GM12878 (cell line): ENCODE data around the gene TMEM186. TPM values are rescaled to one million over a fixed set of nuclear protein-coding genes. Genes with fewer than 3 reads are reported as not detected.

Experiments used
- ATAC-seq: fragments of 200-7000 bp; cut with Tn5 transposase; 3 replicates; pipeline ENCODE4 v1.9.1; 2020; ENCODE audit warnings: mild to moderate bottlenecking, moderate library complexity
- BruUV-seq: library from RNA; stranded (reverse); fragments of 400-500 nt; replicated peaks from 2 replicates; lab custom pipeline; 2021; lab: Mats Ljungman, UMichigan
- CTCF ChIA-PET: fragments of 300-600 bp; sonication (Branson Sonifier 250); formaldehyde crosslinking; extraction: SDS; loops from one replicate; lab custom pipeline; 2021; ENCODE audit warnings: inconsistent platforms; lab: Yijun Ruan, JAX
- POLR2A ChIA-PET: fragments of 350-600 bp; formaldehyde crosslinking; extraction: SDS; loops from one replicate; lab custom pipeline; 2021; ENCODE audit warnings: inconsistent platforms; lab: Charles Lee
- RAD21 ChIA-PET: fragments of 300-600 bp; sonication (Branson Sonifier 250); formaldehyde crosslinking; loops from one replicate; lab custom pipeline; 2023; ENCODE audit warnings: antibody characterized with exemption; ENCODE audit not compliant: unreplicated experiment; lab: Charles Lee
- SMC1A ChIA-PET: fragments of 300-600 bp; sonication (Branson Sonifier 250); formaldehyde crosslinking; loops from one replicate; lab custom pipeline; 2023; ENCODE audit not compliant: unreplicated experiment, uncharacterized antibody; lab: Charles Lee
- DNase-seq: peaks from one replicate; pipeline ENCODE4 v3.0.0-alpha.2; 2011; ENCODE audit warnings: low read depth, low spot score
- FAIRE-seq: peaks from 3 replicates; lab custom pipeline; 2011; peaks lifted over from hg19 to GRCh38; lab: Jason Lieb, UNC
- H2AFZ ChIP-seq: 2 replicates; pipeline ENCODE4 v1.6.0; 2011; ENCODE audit warnings: low read depth, low read length, control low read depth; ENCODE audit not compliant: control insufficient read depth
- H3K27ac ChIP-seq: 2 replicates; pipeline ENCODE4 v1.5.1; 2011; ENCODE audit warnings: control low read depth; ENCODE audit not compliant: control insufficient read depth, insufficient read depth
- H3K27me3 ChIP-seq, 2 experiments: replicated peaks in 1 of 2; 2 replicates each; pipeline versions ENCODE4 v1.6.0 to v1.6.1; 2011; ENCODE audit warnings: low read length in 1 of 2; ENCODE audit not compliant: control insufficient read depth in 2 of 2, insufficient read depth in 2 of 2
- H3K36me3 ChIP-seq, 2 experiments: 2 replicates each; pipeline ENCODE4 v1.5.1; 2011; ENCODE audit warnings: low read length in 1 of 2; ENCODE audit not compliant: control insufficient read depth in 2 of 2, insufficient read depth in 2 of 2
- H3K4me1 ChIP-seq: 2 replicates; pipeline ENCODE4 v1.6.1; 2011; ENCODE audit warnings: mild to moderate bottlenecking, low read length, moderate library complexity, mixed read lengths; ENCODE audit not compliant: control insufficient read depth, insufficient read depth
- H3K4me2 ChIP-seq: 2 replicates; pipeline ENCODE4 v1.6.0; 2011; ENCODE audit warnings: control low read depth; ENCODE audit not compliant: control insufficient read depth, insufficient read depth
- H3K4me3 ChIP-seq: fragments of 200-600 bp; sonication (generic); 2 replicates; pipeline ENCODE4 v1.5.1; 2016
- H3K79me2 ChIP-seq: 2 replicates; pipeline ENCODE4 v1.6.0; 2011; ENCODE audit warnings: low read length; ENCODE audit not compliant: control insufficient read depth, insufficient read depth
- H3K9ac ChIP-seq: 2 replicates; pipeline ENCODE4 v1.8.0; 2011; ENCODE audit warnings: low read length, control low read depth, mixed read lengths; ENCODE audit not compliant: control insufficient read depth, insufficient read depth
- H3K9me3 ChIP-seq: replicated peaks from 3 replicates; pipeline ENCODE4 v1.5.1; 2011; ENCODE audit warnings: mild to moderate bottlenecking, low read length; ENCODE audit not compliant: control insufficient read depth, insufficient read depth
- H4K20me1 ChIP-seq: 2 replicates; pipeline ENCODE4 v1.6.0; 2011; ENCODE audit not compliant: control insufficient read depth, insufficient read depth
- EED ChIP-seq: sonication (generic); IDR thresholded peaks from 2 replicates; pipeline ENCODE4 v1.6.1; 2016; ENCODE audit warnings: antibody characterized with exemption, low read depth
- HSF1 ChIP-seq: fragments of 150-350 bp; IDR thresholded peaks from 2 replicates; pipeline ENCODE4 v1.6.1; 2014; ENCODE audit warnings: mild to moderate bottlenecking, low read depth, low read length
- NFIC ChIP-seq: IDR thresholded peaks from 2 replicates; pipeline ENCODE4 v1.6.1; 2012; ENCODE audit warnings: low read depth, mild to moderate bottlenecking, inconsistent platforms, low read length, moderate library complexity
- NR2C1 ChIP-seq: fragments of 450-650 bp; IDR thresholded peaks from 2 replicates; pipeline ENCODE4 v1.6.1; 2017; ENCODE audit warnings: antibody characterized with exemption, mild to moderate bottlenecking, moderate library complexity
- SREBF2 ChIP-seq: IDR thresholded peaks from 2 replicates; pipeline ENCODE4 v1.6.1; 2012; ENCODE audit warnings: mild to moderate bottlenecking, low read length
- TAF1 ChIP-seq: IDR thresholded peaks from 2 replicates; pipeline ENCODE4 v1.6.1; 2011; ENCODE audit warnings: mild to moderate bottlenecking, low read depth, low read length, borderline replicate concordance
- YY1 ChIP-seq: IDR thresholded peaks from 2 replicates; pipeline ENCODE4 v1.6.1; 2011; ENCODE audit warnings: low read depth, mild to moderate bottlenecking, low read length
- WGBS: methylation state at CpG from one replicate; pipeline ENCODE4 v1.1.6; 2016; ENCODE audit warnings: low lambda C conversion rate; ENCODE audit not compliant: insufficient replicate concordance, insufficient coverage; ENCODE audit errors: missing lambda C conversion rate; 5-methylcytosine and 5-hydroxymethylcytosine counted together
- in situ Hi-C: fragments of 300-500 bp; cut with MboI; formaldehyde crosslinking; loops from 9 replicates; pipeline ENCODE4 v1.14.3; 2018; ENCODE audit warnings: mixed read lengths
- intact Hi-C: fragments of 100-400 bp; cut with micrococcal nuclease; formaldehyde crosslinking; loops from one replicate; pipeline ENCODE4 v1.14.2; 2022; ENCODE audit not compliant: unreplicated experiment
- polyA plus RNA-seq, 11 experiments: library from polyadenylated mRNA; depleted of rRNA in 4 of 11; unstranded in 6 of 11; stranded (reverse) in 5 of 11; fragments of >200 nt; fragmentation: Nextera tagmentation in 4 of 11; fragmentation: Illumina TruSeq in 1 of 11; extraction: Ambion mirVana in 4 of 11; extraction: Trizol in 1 of 11; gene quantifications; 1 replicate in 1 of 11; 2 replicates in 10 of 11; pipeline versions ENCODE4 v1.2.1 to v1.2.3, GENCODE V29; 2011 to 2016; ENCODE audit warnings: inconsistent platforms in 2 of 11, missing spikeins in 2 of 11, low read depth in 1 of 11
- total RNA-seq, 4 experiments: library from RNA; depleted of rRNA in 3 of 4; stranded (reverse); fragments of >200 nt in 3 of 4; fragmentation: Illumina TruSeq in 1 of 4; extraction: Trizol in 1 of 4; gene quantifications; 2 replicates each; pipeline versions ENCODE4 v1.2.1 to v1.2.3, GENCODE V29; 2013 to 2021

TMEM186 gene
- total and polyA plus RNA-seq, 10 of the 15 experiments (the other 5 are each of a cell fraction or from before 2014, with no cell fraction given), result 10.6 to 28.9 (median 17.0) TPM

- intact Hi-C loops (no loop called here), in situ Hi-C loops (no loop called here)
- CTCF ChIA-PET, result no interaction called here
- no peak for DNase-seq
- Histone ChIP-seq H3K79me2 (no peaks in the 10 kb centered on the region), H3K36me3 (no peaks in the 10 kb centered on the region), H3K4me3 (no peak overlapping the region), H3K9me3 (no peaks in the 10 kb centered on the region; the same call in 2 of the 3 replicates), H3K27me3 (no peaks in the 10 kb centered on the region), H4K20me1 (no peaks in the 10 kb centered on the region), H3K4me2 (no peak overlapping the region), H3K9ac (no peak overlapping the region), H3K4me1 (no peaks in the 10 kb centered on the region), H3K27ac (no peak overlapping the region), H2AFZ (no peak overlapping the region)
- FAIRE-seq, result no peak
- no peak for TF ChIP-seq SREBF2
- no peak for TF ChIP-seq YY1
- TF ChIP-seq NFIC, result no peak
- TF ChIP-seq NR2C1, result no peak
- POLR2A ChIA-PET, result no interaction called here
- BruUV-seq, result no TSS peak
- 16% methylated on average over 3 of the region's 3 CpGs for WGBS
- SMC1A ChIA-PET, result interaction anchor here (0.6 kb wide), 1 partner anchor 1885 kb away, joined by 3 read pairs; no protein-coding TSS in a partner anchor
- RAD21 ChIA-PET, result no interaction called here
- no peak for ATAC-seq
Observed at GRCh38 chr16:8773537-8773936, 23.9 kb downstream of the TMEM186 start.

GRCh38 chr16:8768692-8769091 lies 28.7 kb downstream of the TMEM186 start:
- no TSS peak for BruUV-seq
- in situ Hi-C loops (no loop called here), intact Hi-C loops (no loop called here)

More at GRCh38 chr16:8768692-8769091, 28.7 kb downstream of the TMEM186 start:
- Histone ChIP-seq H4K20me1 (no peaks in the 10 kb centered on the region), H3K79me2 (no peaks in the 10 kb centered on the region), H3K27me3 (no peaks in the 10 kb centered on the region), H3K4me1 (no peaks in the 10 kb centered on the region), H3K4me2 (no peak overlapping the region), H3K27ac (no peak overlapping the region), H3K9ac (no peak overlapping the region), H3K9me3 (no peaks in the 10 kb centered on the region), H3K36me3 (no peaks in the 10 kb centered on the region), H2AFZ (no peak overlapping the region), H3K4me3 (no peak overlapping the region)
- ATAC-seq (no peak), DNase-seq (no peak), FAIRE-seq (no peak)
- RAD21 ChIA-PET, result no interaction called here
- POLR2A ChIA-PET, result no interaction called here
- TF ChIP-seq EED, result no peak
- TF ChIP-seq HSF1, result no peak
- TF ChIP-seq TAF1, result no peak
- WGBS, result 87% methylated on average over 12 of the region's 12 CpGs
- SMC1A ChIA-PET, result no interaction called here
- CTCF ChIA-PET, result no interaction called here
